ENCODE measurements around the gene RAB5A.
"Not testable (repeated sequence)": the region's sequence is repeated elsewhere in the genome, so short reads cannot be mapped to it uniquely, and the experiment has no call there.

The RAB5A gene

GRCh38 chr3:19948226-19948591, 1.3 kb downstream of the RAB5A start:
- no peak for DNase-seq

GRCh38 chr3:19950316-19950715, 3.4 kb downstream of the RAB5A start:
- DNase-seq = no peak

- DNase-seq = no peak
Observed at GRCh38 chr3:19954676-19955075, 7.8 kb downstream of the RAB5A start.

GRCh38 chr3:19957354-19957753, 10.5 kb downstream of the RAB5A start:
- not testable (repeated sequence) for DNase-seq

- no peak for DNase-seq
Observed at GRCh38 chr3:19959505-19959904, 12.6 kb downstream of the RAB5A start.

GRCh38 chr3:19960696-19961095, 13.8 kb downstream of the RAB5A start:
- no peak for DNase-seq

GRCh38 chr3:19961960-19962359, 15.1 kb downstream of the RAB5A start:
- no peak for DNase-seq

- no peak for DNase-seq
Observed at GRCh38 chr3:19967208-19967607, 20.3 kb downstream of the RAB5A start.

GRCh38 chr3:19967812-19968211, 20.9 kb downstream of the RAB5A start:
- DNase-seq = no peak

GRCh38 chr3:19970327-19970726, 23.4 kb downstream of the RAB5A start:
- DNase-seq = no peak

- no peak for DNase-seq
Observed at GRCh38 chr3:19972054-19972453, 25.2 kb downstream of the RAB5A start.

GRCh38 chr3:19988904-19989303, 42.0 kb downstream of the RAB5A start:
- not testable (repeated sequence) for DNase-seq

- no peak for DNase-seq
Observed at GRCh38 chr3:19994796-19995195, 47.9 kb downstream of the RAB5A start.

- DNase-seq = no peak
Observed at GRCh38 chr3:19997502-19997901, 50.6 kb downstream of the RAB5A start.

GRCh38 chr3:20001932-20002331, 55.0 kb downstream of the RAB5A start:
- no peak for DNase-seq

- no peak for DNase-seq
Observed at GRCh38 chr3:20007960-20008359, 61.1 kb downstream of the RAB5A start.

GRCh38 chr3:20008646-20009045, 61.7 kb downstream of the RAB5A start:
- DNase-seq = no peak

GRCh38 chr3:20012164-20012563, 65.3 kb downstream of the RAB5A start, which contains the start of gene PP2D1:
Gene PP2D1, minus strand, starts transcription at chr3:20012264. Its CDS starts 192 bp downstream, at chr3:20012072.
- DNase-seq = no peak

- no peak for DNase-seq
Observed at GRCh38 chr3:20013396-20013795, 66.5 kb downstream of the RAB5A start.

- no peak for DNase-seq
Observed at GRCh38 chr3:20015525-20015924, 68.6 kb downstream of the RAB5A start.

- DNase-seq = not testable (repeated sequence)
Observed at GRCh38 chr3:20016076-20016475, 69.2 kb downstream of the RAB5A start.

- no peak for DNase-seq
Observed at GRCh38 chr3:20022954-20023622, 76.2 kb downstream of the RAB5A start.

GRCh38 chr3:20023623-20024405, 76.9 kb downstream of the RAB5A start:
- no peak for DNase-seq

GRCh38 chr3:20027136-20027535, 80.2 kb downstream of the RAB5A start:
- DNase-seq = no peak
